HepG2 (cell line): Measurements from ENCODE around the gene TBC1D1. TPM values are rescaled to one million over a fixed set of nuclear protein-coding genes. Genes with fewer than 3 reads are reported as not detected.
A peak's percentile ranks its signal among the peaks of the same experiment; 100 is the strongest.

Source experiments
- GATAD2A ChIP-seq: IDR thresholded peaks from 2 replicates; pipeline ENCODE4 v1.6.1; 2016
- HOXA5 ChIP-seq: sonication (generic); formaldehyde crosslinking; IDR thresholded peaks from 2 replicates; pipeline ENCODE4 v1.4.0; 2020; ENCODE audit warnings: missing genetic modification reagents
- KLF11 ChIP-seq: IDR thresholded peaks from 2 replicates; pipeline ENCODE4 v1.6.1; 2016; ENCODE audit warnings: missing compliant biosample characterization
- MED8 ChIP-seq: sonication (generic); formaldehyde crosslinking; IDR thresholded peaks from 2 replicates; pipeline ENCODE4 v1.8.1; 2023; ENCODE audit warnings: mild to moderate bottlenecking, missing genetic modification reagents; ENCODE audit not compliant: insufficient replicate concordance
- MEF2D ChIP-seq: sonication (generic); formaldehyde crosslinking; IDR thresholded peaks from 2 replicates; pipeline ENCODE4 v1.5.1; 2020; ENCODE audit warnings: mild to moderate bottlenecking, missing genetic modification reagents
- NFE2L1 ChIP-seq: sonication (generic); formaldehyde crosslinking; IDR thresholded peaks from 2 replicates; pipeline ENCODE4 v1.4.0; 2020; ENCODE audit warnings: missing genetic modification reagents, mild to moderate bottlenecking, borderline replicate concordance
- NR0B2 ChIP-seq: sonication (generic); formaldehyde crosslinking; IDR thresholded peaks from 2 replicates; pipeline ENCODE4 v1.4.0; 2020; ENCODE audit warnings: mild to moderate bottlenecking, missing genetic modification reagents
- REST ChIP-seq, 2 experiments: IDR thresholded peaks; 2 replicates each; pipeline ENCODE4 v1.6.1; 2011 to 2012; ENCODE audit warnings: low read length in 2 of 2, borderline replicate concordance in 1 of 2, low read depth in 1 of 2, mild to moderate bottlenecking in 1 of 2, moderate library complexity in 1 of 2
- SALL1 ChIP-seq: sonication (generic); formaldehyde crosslinking; IDR thresholded peaks from 2 replicates; pipeline ENCODE4 v1.8.0; 2022; ENCODE audit warnings: mild to moderate bottlenecking, missing genetic modification reagents
- SMYD3 ChIP-seq: sonication (generic); formaldehyde crosslinking; IDR thresholded peaks from 2 replicates; pipeline ENCODE4 v1.8.1; 2023; ENCODE audit warnings: mild to moderate bottlenecking, missing genetic modification reagents
- ZNF142 ChIP-seq: sonication (generic); formaldehyde crosslinking; IDR thresholded peaks from 2 replicates; pipeline ENCODE4 v1.4.0; 2020; ENCODE audit warnings: missing genetic modification reagents
- ZNF143 ChIP-seq: sonication (generic); formaldehyde crosslinking; IDR thresholded peaks from 2 replicates; pipeline ENCODE4 v1.4.0; 2020; ENCODE audit warnings: missing genetic modification reagents
- ZNF432 ChIP-seq: sonication (generic); formaldehyde crosslinking; IDR thresholded peaks from 2 replicates; pipeline ENCODE4 v1.5.0; 2020; ENCODE audit warnings: missing genetic modification reagents, mild to moderate bottlenecking, borderline replicate concordance
- ZNF557 ChIP-seq: sonication (generic); formaldehyde crosslinking; IDR thresholded peaks from 2 replicates; pipeline ENCODE4 v1.4.0; 2020; ENCODE audit warnings: missing genetic modification reagents
- ZNF609 ChIP-seq: sonication (generic); formaldehyde crosslinking; IDR thresholded peaks from 2 replicates; pipeline ENCODE4 v1.4.0; 2020; ENCODE audit warnings: mild to moderate bottlenecking, missing genetic modification reagents, borderline replicate concordance
- ZNF713 ChIP-seq: sonication (generic); formaldehyde crosslinking; IDR thresholded peaks from 2 replicates; pipeline ENCODE4 v1.4.0; 2020; ENCODE audit warnings: mild to moderate bottlenecking, missing genetic modification reagents
- polyA plus RNA-seq, 8 experiments: library from polyadenylated mRNA; depleted of rRNA in 3 of 8; stranded (reverse) in 7 of 8; unstranded in 1 of 8; fragments of >200 nt; fragmentation: Illumina TruSeq in 4 of 8; extraction: Trizol in 4 of 8; gene quantifications; 2 replicates each; pipeline versions ENCODE4 v1.2.1 to v1.2.3, GENCODE V29; 2011 to 2016; ENCODE audit warnings: low read depth in 4 of 8, missing spikeins in 1 of 8, mixed read lengths in 1 of 8; ENCODE audit not compliant: insufficient read depth in 1 of 8
- total RNA-seq, 5 experiments: library from RNA; depleted of rRNA; stranded (reverse); fragments of >200 nt; fragmentation: Illumina TruSeq; extraction: Trizol; gene quantifications; 2 replicates each; pipeline ENCODE4 v1.2.3, GENCODE V29; 2016; ENCODE audit warnings: low read depth in 1 of 5

The TBC1D1 gene
- total and polyA plus RNA-seq, 2 of the 13 experiments (the other 11 are each of a cell fraction or from before 2014, with no cell fraction given) = 37.3 to 62.8 TPM

- no peak for TF ChIP-seq MED8 (CRISPR knock-in tag)
- TF ChIP-seq SMYD3 (CRISPR knock-in tag) = no peak
- TF ChIP-seq NR0B2 = no peak
- TF ChIP-seq GATAD2A (CRISPR knock-in tag) = peak; percentile 66
- TF ChIP-seq ZNF142 = no peak
- no peak for TF ChIP-seq ZNF713
- no peak for TF ChIP-seq ZNF557 (CRISPR knock-in tag)
- TF ChIP-seq ZNF432 (CRISPR knock-in tag) = no peak
- TF ChIP-seq HOXA5 (CRISPR knock-in tag) = no peak
- TF ChIP-seq REST (IDR thresholded peaks at IDR 0.05; ENCODE audit: borderline replicate concordance in 1 of 2, low read depth in 1 of 2, low read length in 2 of 2) = no peak
- peak; percentile 86 for TF ChIP-seq ZNF609
- TF ChIP-seq KLF11 (CRISPR knock-in tag) = no peak
- no peak for TF ChIP-seq ZNF143 (CRISPR knock-in tag)
- TF ChIP-seq SALL1 = peak; percentile 68; the same call in 1 of the 2 replicates
- TF ChIP-seq MEF2D = no peak
- TF ChIP-seq NFE2L1 (CRISPR knock-in tag) = no peak
Observed at GRCh38 chr4:37958932-37959331, 68.0 kb downstream of the TBC1D1 start (continued).
